GM12875 (cell line): ENCODE results near the gene SLC5A1.
A peak's percentile ranks its signal among the peaks of the same experiment; 100 is the strongest.
"Not testable (repeated sequence)": the region's sequence is repeated elsewhere in the genome, so short reads cannot be mapped to it uniquely, and the experiment has no call there.

Experiments
- H3K4me3 ChIP-seq: one replicate; pipeline ENCODE4 v1.5.1; 2011; ENCODE audit warnings: low read depth, low read length, control low read depth
- CTCF ChIP-seq: IDR thresholded peaks from 2 replicates; pipeline ENCODE4 v1.5.1; 2011; ENCODE audit warnings: low read depth, mild to moderate bottlenecking, control low read depth, inconsistent platforms, low read length, moderate library complexity, borderline replicate concordance; ENCODE audit not compliant: insufficient read depth

SLC5A1 gene

GRCh38 chr22:32130464-32130863 is 87.4 kb downstream of the SLC5A1 start:
- no peak for TF ChIP-seq CTCF

DNA sequence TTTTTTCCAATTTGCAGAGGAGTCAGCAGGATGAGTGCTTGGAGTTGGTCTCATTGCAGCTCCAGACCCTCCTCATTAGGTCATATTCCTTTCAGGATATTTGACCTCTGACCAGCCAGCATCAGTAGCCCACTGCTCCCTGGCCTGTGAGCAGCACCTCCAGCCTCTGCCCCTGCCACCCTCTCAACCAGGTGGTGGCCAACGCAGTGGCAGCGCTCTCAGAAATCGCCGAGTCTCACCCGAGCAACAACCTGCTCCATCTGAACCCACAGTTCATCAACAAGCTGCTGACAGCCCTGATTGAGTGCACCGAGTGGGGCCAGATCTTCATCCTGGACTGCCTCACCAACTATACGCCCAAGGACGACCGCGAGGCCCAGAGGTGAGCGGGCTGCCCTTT is 89.1 kb downstream of the SLC5A1 start:
- H3K4me3 ChIP-seq, result no peak overlapping the region
- TF ChIP-seq CTCF, result no peak

More at GRCh38 chr22:32130464-32130863, 87.4 kb downstream of the SLC5A1 start:
- H3K4me3 ChIP-seq, result no peak overlapping the region

DNA sequence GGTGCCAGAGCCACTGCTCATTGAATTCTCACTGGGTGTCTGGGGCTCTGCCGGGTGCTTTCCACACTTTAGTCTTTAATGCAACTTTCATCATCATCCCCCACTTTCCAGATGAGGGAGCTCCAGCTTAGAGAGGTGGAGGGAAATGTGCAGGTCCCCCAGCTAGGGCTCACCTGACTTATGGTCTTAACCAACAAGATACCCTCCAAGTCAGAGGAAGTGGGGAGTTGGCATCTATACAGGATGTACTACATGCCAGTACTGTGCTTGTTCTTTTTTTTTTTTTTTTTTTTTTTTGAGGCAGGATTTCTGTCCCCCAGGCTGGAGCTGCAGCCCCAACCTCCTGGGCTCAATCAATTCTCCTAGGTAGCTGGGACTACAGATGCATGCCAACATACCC is 89.7 kb downstream of the SLC5A1 start:
- H3K4me3 ChIP-seq, result no peak overlapping the region

GRCh38 chr22:32134796-32135195 is 91.7 kb downstream of the SLC5A1 start:
- H3K4me3 ChIP-seq, result not testable (repeated sequence)

More for the DNA sequence above, 89.7 kb downstream of the SLC5A1 start:
- TF ChIP-seq CTCF, result no peak

GRCh38 chr22:32135958-32136357 is 92.9 kb downstream of the SLC5A1 start:
- H3K4me3 ChIP-seq, result not testable (repeated sequence)

GRCh38 chr22:32136881-32137280 is 93.8 kb downstream of the SLC5A1 start:
- not testable (repeated sequence) for H3K4me3 ChIP-seq

DNA sequence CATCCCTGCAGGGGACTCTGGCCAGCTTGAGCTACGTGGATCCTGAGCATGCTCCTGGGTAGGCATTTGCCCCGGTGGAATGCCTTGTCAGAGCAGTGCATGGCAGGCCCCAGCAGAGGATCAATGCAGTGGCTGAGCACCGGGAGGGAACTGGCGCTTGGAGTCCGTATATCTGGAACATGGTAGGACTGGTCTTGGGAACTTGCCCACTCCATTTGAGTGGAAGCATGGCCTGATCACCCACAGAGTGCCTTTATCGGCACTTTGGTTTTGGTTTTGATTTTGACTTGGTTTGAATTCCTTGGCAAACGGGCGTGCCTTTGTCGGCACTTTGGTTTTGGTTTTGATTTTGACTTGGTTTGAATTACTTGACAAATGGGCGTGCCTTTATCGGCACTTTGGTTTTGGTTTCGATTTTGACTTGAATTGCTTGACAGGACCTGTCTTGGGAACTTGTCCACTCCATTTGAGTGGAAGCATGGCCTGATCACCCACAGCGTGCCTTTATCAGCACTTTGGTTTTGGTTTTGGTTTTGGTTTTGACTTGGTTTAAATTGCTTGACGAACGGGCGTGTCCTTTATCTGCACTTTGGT is 94.8 kb downstream of the SLC5A1 start:
- peak overlapping the region; percentile 43 for H3K4me3 ChIP-seq

GRCh38 chr22:32138576-32138975 is 95.5 kb downstream of the SLC5A1 start:
- not testable (repeated sequence) for H3K4me3 ChIP-seq

GRCh38 chr22:32140688-32141087 is 97.6 kb downstream of the SLC5A1 start:
- not testable (repeated sequence) for H3K4me3 ChIP-seq
- TF ChIP-seq CTCF, result peak; percentile 40; the same call in 1 of the 2 replicates

DNA sequence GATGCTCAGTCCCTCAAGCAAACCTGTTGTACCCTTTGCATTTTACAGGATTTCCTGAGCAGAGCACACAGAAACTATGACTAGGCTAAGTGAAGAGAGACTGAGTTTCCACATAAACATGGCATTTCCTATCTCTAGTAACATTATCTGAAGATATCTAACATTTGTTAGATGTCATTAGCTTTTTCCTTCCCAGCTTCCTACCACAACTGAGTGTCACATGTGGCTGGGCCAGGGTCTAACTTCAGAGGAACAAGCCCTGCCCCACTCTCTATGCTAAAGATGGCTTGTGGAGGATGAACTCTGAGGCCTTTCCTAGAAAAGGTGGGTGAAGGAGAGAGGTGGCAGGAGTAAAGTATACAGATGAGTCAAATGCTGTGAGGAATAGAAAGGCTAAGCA is 99.5 kb downstream of the SLC5A1 start:
- H3K4me3 ChIP-seq, result no peak overlapping the region
- no peak for TF ChIP-seq CTCF
